Spleen (tissue), 11 donors: ENCODE measurements around the gene SRRT. TPM values are rescaled to one million over a fixed set of nuclear protein-coding genes. Genes with fewer than 3 reads are reported as not detected.

Experiments
- DNase-seq: peaks from one replicate; pipeline ENCODE4 v3.0.0-alpha.2; 2020
- H3K27ac ChIP-seq, 8 donors: fragments of 200-600 bp; sonication (generic) in 7 of 8; 1 replicate in 4 of 8; 2 replicates in 4 of 8; pipeline versions ENCODE4 v1.5.0 to v1.8.0; 2016 to 2021; ENCODE audit warnings: inconsistent platforms in 4 of 8, mild to moderate bottlenecking in 4 of 8, moderate library complexity in 1 of 8
- H3K27me3 ChIP-seq, 7 donors: fragments of 200-600 bp; sonication (generic) in 6 of 7; replicated peaks in 1 of 7; 1 replicate in 4 of 7; 2 replicates in 3 of 7; pipeline versions ENCODE4 v1.5.0 to v1.8.0; 2016 to 2021; ENCODE audit warnings: inconsistent platforms in 3 of 7, mild to moderate bottlenecking in 1 of 7
- H3K36me3 ChIP-seq, 6 donors: fragments of 200-600 bp; sonication (generic) in 5 of 6; 1 replicate in 4 of 6; 2 replicates in 2 of 6; pipeline versions ENCODE4 v1.5.0 to v1.8.0; 2016 to 2021; ENCODE audit warnings: inconsistent platforms in 2 of 6
- H3K4me1 ChIP-seq, 6 donors: fragments of 200-600 bp; sonication (generic) in 5 of 6; 1 replicate in 3 of 6; 2 replicates in 3 of 6; pipeline versions ENCODE4 v1.5.0 to v1.8.0; 2016 to 2021; ENCODE audit warnings: inconsistent platforms in 3 of 6
- H3K4me3 ChIP-seq, 8 donors: fragments of 200-600 bp; sonication (generic) in 7 of 8; 1 replicate in 4 of 8; 2 replicates in 4 of 8; pipeline versions ENCODE4 v1.5.0 to v1.8.0; 2016 to 2021; ENCODE audit warnings: inconsistent platforms in 4 of 8, mild to moderate bottlenecking in 4 of 8, moderate library complexity in 2 of 8
- H3K9me3 ChIP-seq, 8 donors: fragments of 200-600 bp; sonication (generic) in 7 of 8; 1 replicate in 4 of 8; 2 replicates in 4 of 8; pipeline versions ENCODE4 v1.5.0 to v1.8.0; 2016 to 2021; ENCODE audit warnings: inconsistent platforms in 4 of 8
- CTCF ChIP-seq, 11 experiments: fragments of 200-600 bp in 7 of 11; fragments of 450-650 bp in 4 of 11; sonication (generic) in 4 of 11; IDR thresholded peaks in 8 of 11; conservative IDR thresholded peaks in 3 of 11; 1 replicate in 7 of 11; 2 replicates in 4 of 11; pipeline versions ENCODE4 v1.4.0 to v1.8.0; 2016 to 2021; ENCODE audit warnings: antibody characterized with exemption in 11 of 11, inconsistent platforms in 4 of 11, mild to moderate bottlenecking in 1 of 11
- POLR2A ChIP-seq, 3 donors: fragments of 450-650 bp; IDR thresholded peaks; one replicate each; pipeline ENCODE4 v1.5.1; 2017; ENCODE audit warnings: antibody characterized with exemption in 3 of 3, mild to moderate bottlenecking in 1 of 3
- POLR2AphosphoS5 ChIP-seq, 3 donors: sonication (generic); formaldehyde crosslinking; IDR thresholded peaks; one replicate each; pipeline ENCODE4 v1.5.1; 2017; ENCODE audit warnings: antibody characterized with exemption in 3 of 3
- WGBS, 5 donors: extraction: QIAGEN DNeasy Blood & Tissue Kit in 3 of 5; methylation state at CpG; one replicate each; pipeline versions ENCODE4 v1.1.5 to v1.1.7; 2013 to 2018; 5-methylcytosine and 5-hydroxymethylcytosine counted together
- intact Hi-C: fragments of 100-400 bp; cut with DNase I; formaldehyde crosslinking; loops from one replicate; pipeline ENCODE4 v1.15.0; 2023; ENCODE audit warnings: low total_unique reads
- polyA plus RNA-seq, 3 donors: library from polyadenylated mRNA; stranded (reverse); fragments of 200-250 nt; gene quantifications; one replicate each; pipeline ENCODE4 v1.2.1, GENCODE V29; 2013
- total RNA-seq, 7 donors: library from RNA; depleted of rRNA in 3 of 7; stranded (reverse); fragments of >200 nt in 3 of 7; fragmentation: NEBNext Ultra II Directional in 4 of 7; extraction: Animal tissue kit (Norgen Biotek cat#: 25700) in 4 of 7; gene quantifications; one replicate each; pipeline versions ENCODE4 v1.1.0 to v1.2.1, GENCODE V29; 2016 to 2021
- donor health status: healthy with polysubstance abuse.
- donor health status: DM: no; HTN: no; CAD: no; lungs with moderate emphysema.
- donor health status: DM: no; HTN: no; CAD: no.
- donor health status: Bipolar disorder and iron deficiency.
- donor health status: healthy.
- donor health status: DM: no; HTN: no; CAD: no.
- donor health status: DM: yes; HTN: yes; CAD: no.

Gene SRRT
- total and polyA plus RNA-seq, 10 donors, result 54.7 to 160 (median 98.5) TPM

- TF ChIP-seq POLR2A (IDR thresholded peaks at IDR 0.05), result no peak
- peak in 1 of 3 donors; percentile 18 for TF ChIP-seq POLR2AphosphoS5 (IDR thresholded peaks at IDR 0.05)
- WGBS, 5 donors, result 74 to 86% (median 81%) methylated on average over 18 of the region's 18 CpGs
- H3K36me3 ChIP-seq, result peaks cover 0 to 54% (median 50%) of the 10 kb centered on the region in 6 donors
Observed at GRCh38 chr7:100888291-100888987, 13.5 kb downstream of the SRRT start.

DNA sequence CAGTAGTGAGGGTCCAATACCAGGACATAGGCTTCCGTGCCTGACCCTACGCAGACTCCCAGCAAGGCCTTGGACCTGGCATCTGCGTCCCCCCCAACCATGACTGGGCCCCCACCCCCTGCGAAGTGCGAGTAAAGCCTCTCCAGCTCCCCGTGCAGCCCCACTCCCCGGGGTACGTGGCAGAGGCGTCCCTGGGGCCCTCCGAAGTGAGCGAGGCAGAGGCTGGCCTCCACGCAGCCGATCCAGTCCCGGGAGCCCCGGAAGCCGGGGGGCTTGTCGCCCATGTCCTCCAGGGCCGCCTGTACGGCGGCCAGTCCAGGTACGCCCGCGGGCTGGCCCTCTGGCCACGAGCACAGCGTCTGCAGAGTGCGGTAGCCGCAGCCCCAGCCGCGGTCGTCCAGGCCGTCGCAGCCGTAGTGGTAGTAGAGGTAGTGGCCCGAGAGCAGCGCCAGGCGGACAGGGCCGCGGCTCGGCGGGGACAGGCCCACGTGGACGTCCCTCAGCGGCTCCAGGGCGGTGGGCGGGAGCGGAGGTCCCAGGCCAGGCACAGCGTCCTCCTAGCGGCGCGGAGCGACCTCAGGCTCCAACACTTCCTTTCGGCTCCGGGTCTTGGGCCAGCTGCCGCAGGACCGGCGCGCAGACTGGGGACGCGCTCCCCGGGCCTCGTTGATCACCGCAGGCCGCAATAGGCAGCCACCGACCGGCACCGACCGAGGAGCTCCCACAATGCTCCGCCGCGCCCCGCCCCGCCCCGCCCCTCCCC, 14.3 kb downstream of the SRRT start, which contains the start of gene UFSP1:
TSS of gene UFSP1 (minus strand) at position 728 of the 763 bp plus-strand sequence. CDS start at position 284, 444 bp downstream.
- intact Hi-C loops, result no loop called here
- WGBS, 5 donors, result 3 to 7% (median 5%) methylated on average over 21 to 73 of the region's 73 CpGs
- Histone ChIP-seq H3K27me3 (peaks cover 0 to 42% (median 13%) of the 10 kb centered on the region in 7 donors), H3K36me3 (peaks cover 0 to 46% (median 42%) of the 10 kb centered on the region in 6 donors), H3K4me1 (peaks cover 32 to 69% (median 51%) of the 10 kb centered on the region in 6 donors), H3K9me3 (no peaks in the 10 kb centered on the region), H3K27ac (peak within 1 kb of the TSS; percentile 64 to 91 (median 88)), H3K4me3 (peak within 1 kb of the TSS; percentile 57 to 85 (median 73))
- TF ChIP-seq CTCF (IDR thresholded peaks at IDR 0.05 in 8 of 11, conservative IDR thresholded peaks at IDR 0.05 in 3 of 11) (peak in 3 of 11 experiments; percentile 8 to 31 (median 12)), POLR2AphosphoS5 (IDR thresholded peaks at IDR 0.05) (peak in 1 of 3 donors; percentile 0), POLR2A (IDR thresholded peaks at IDR 0.05) (no peak)
- no peak for DNase-seq

More at GRCh38 chr7:100888291-100888987, 13.5 kb downstream of the SRRT start:
- intact Hi-C loops, result no loop called here
- DNase-seq, result peak; percentile 79
- H3K4me3 ChIP-seq, result peak overlapping the region in 7 of 8 donors; percentile 60 to 85 (median 74)
- peaks cover 32 to 67% (median 50%) of the 10 kb centered on the region in 6 donors for H3K4me1 ChIP-seq
- H3K9me3 ChIP-seq, result no peaks in the 10 kb centered on the region
- peaks cover 0 to 35% (median 9%) of the 10 kb centered on the region in 7 donors for H3K27me3 ChIP-seq
- H3K27ac ChIP-seq, result peak overlapping the region in 7 of 8 donors; percentile 81 to 91 (median 87)

- WGBS, 5 donors, result 8 to 15% (median 11%) methylated on average over 28 to 43 of the region's 43 CpGs
- Histone ChIP-seq H3K36me3 (peaks cover 0 to 29% (median 25%) of the 10 kb centered on the region in 6 donors), H3K4me1 (peaks cover 38 to 74% (median 66%) of the 10 kb centered on the region in 6 donors), H3K4me3 (peak overlapping the region; percentile 2 to 85 (median 73)), H3K9me3 (no peaks in the 10 kb centered on the region), H3K27me3 (peaks cover 3 to 59% (median 30%) of the 10 kb centered on the region in 7 donors), H3K27ac (peak overlapping the region; percentile 53 to 91 (median 88))
- no peak for TF ChIP-seq POLR2A (IDR thresholded peaks at IDR 0.05)
- DNase-seq, result peak; percentile 82
- intact Hi-C loops, result no loop called here
Observed at GRCh38 chr7:100890653-100891567, 16.0 kb downstream of the SRRT start.

GRCh38 chr7:100891568-100892247, 16.8 kb downstream of the SRRT start:
- H3K36me3 ChIP-seq, result peaks cover 0 to 21% (median 17%) of the 10 kb centered on the region in 6 donors
- H3K4me3 ChIP-seq, result no peak overlapping the region
- WGBS, 5 donors, result 72 to 81% (median 80%) methylated on average over 8 of the region's 8 CpGs
- H3K27ac ChIP-seq, result peak overlapping the region in 1 of 8 donors; percentile 91
- TF ChIP-seq POLR2A (IDR thresholded peaks at IDR 0.05), result no peak
- TF ChIP-seq CTCF (IDR thresholded peaks at IDR 0.05 in 8 of 11, conservative IDR thresholded peaks at IDR 0.05 in 3 of 11), result no peak
- TF ChIP-seq POLR2AphosphoS5 (IDR thresholded peaks at IDR 0.05), result no peak
- no peaks in the 10 kb centered on the region for H3K9me3 ChIP-seq
- no peak for DNase-seq
- H3K27me3 ChIP-seq, result peaks cover 3 to 67% (median 38%) of the 10 kb centered on the region in 7 donors
- H3K4me1 ChIP-seq, result peaks cover 44 to 74% (median 68%) of the 10 kb centered on the region in 6 donors
- intact Hi-C loops, result no loop called here
